Central memory CD8-positive, alpha-beta T cell (primary cell): ENCODE data around the gene RRAS2.
"Not testable (repeated sequence)": the region's sequence is repeated elsewhere in the genome, so short reads cannot be mapped to it uniquely, and the experiment has no call there.

Experiments
- ATAC-seq: fragments of 150-1000 bp; cut with Tn5 transposase; replicated peaks from 2 replicates; pipeline ENCODE4 v1.10.0; 2022; ENCODE audit warnings: mild to moderate bottlenecking, moderate FRiP score, moderate number of reproducible peaks; ENCODE audit not compliant: poor library complexity, severe bottlenecking; ENCODE audit errors: extremely low read depth
- DNase-seq, 2 donors: peaks; one replicate each; pipeline ENCODE4 v3.0.0; 2021; ENCODE audit warnings: low spot score in 2 of 2
- H3K27ac Mint-ChIP-seq: one replicate; pipeline ENCODE4 v1.8.0; 2022; ENCODE audit warnings: low read depth, mild to moderate bottlenecking, moderate library complexity, mixed read lengths
- H3K27me3 Mint-ChIP-seq: one replicate; pipeline ENCODE4 v1.8.0; 2022; ENCODE audit warnings: mixed read lengths
- H3K36me3 Mint-ChIP-seq: one replicate; pipeline ENCODE4 v1.8.0; 2022; ENCODE audit warnings: mild to moderate bottlenecking, moderate library complexity, mixed read lengths; ENCODE audit not compliant: insufficient read depth
- H3K4me1 Mint-ChIP-seq: one replicate; pipeline ENCODE4 v1.8.0; 2022; ENCODE audit warnings: mixed read lengths
- H3K4me3 Mint-ChIP-seq: one replicate; pipeline ENCODE4 v1.8.0; 2022; ENCODE audit warnings: mild to moderate bottlenecking, moderate library complexity, mixed read lengths
- H3K9me3 Mint-ChIP-seq: one replicate; pipeline ENCODE4 v1.8.0; 2022; ENCODE audit warnings: mixed read lengths

The RRAS2 gene

GRCh38 chr11:14364322-14364721, 5.3 kb upstream of the RRAS2 start:
- H3K27me3 Mint-ChIP-seq, result no peaks in the 10 kb centered on the region
- ATAC-seq, result no peak
- no peak overlapping the region for H3K27ac Mint-ChIP-seq
- no peak for DNase-seq
- no peaks in the 10 kb centered on the region for H3K9me3 Mint-ChIP-seq
- H3K36me3 Mint-ChIP-seq, result peaks cover 2% of the 10 kb centered on the region
- peaks cover 4% of the 10 kb centered on the region for H3K4me1 Mint-ChIP-seq
- H3K4me3 Mint-ChIP-seq, result no peak overlapping the region

DNA sequence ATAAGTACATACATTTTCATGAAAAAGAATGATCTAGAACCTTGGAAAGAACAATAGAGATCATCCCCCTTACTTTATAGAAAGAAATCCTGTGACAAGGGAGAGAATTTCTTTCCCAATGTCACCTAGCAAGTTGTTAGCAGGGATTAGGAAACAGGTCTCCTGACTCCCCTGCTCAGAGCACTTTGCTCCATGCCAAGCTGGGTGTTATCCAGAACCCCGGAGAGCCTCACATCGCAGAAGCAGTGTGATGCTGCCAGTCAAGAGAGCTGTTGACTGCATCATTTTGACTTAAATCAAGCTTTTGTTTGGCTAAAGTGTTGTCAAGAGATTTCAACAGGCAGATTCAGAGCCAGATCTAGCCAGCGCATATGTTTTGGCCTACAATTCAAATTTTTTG, 3.6 kb upstream of the RRAS2 start:
- Mint-ChIP-seq H3K27me3 (no peaks in the 10 kb centered on the region), H3K36me3 (peaks cover 3% of the 10 kb centered on the region), H3K4me3 (no peak overlapping the region), H3K27ac (no peak overlapping the region), H3K9me3 (no peaks in the 10 kb centered on the region), H3K4me1 (peaks cover 13% of the 10 kb centered on the region)
- ATAC-seq (no peak), DNase-seq (no peak)

- no peak for DNase-seq
- H3K9me3 Mint-ChIP-seq, result no peaks in the 10 kb centered on the region
- no peak overlapping the region for H3K27ac Mint-ChIP-seq
- peaks cover 6% of the 10 kb centered on the region for H3K36me3 Mint-ChIP-seq
- H3K4me1 Mint-ChIP-seq, result peaks cover 19% of the 10 kb centered on the region
- H3K27me3 Mint-ChIP-seq, result no peaks in the 10 kb centered on the region
- H3K4me3 Mint-ChIP-seq, result no peak overlapping the region
- no peak for ATAC-seq
These were observed 3.0 kb upstream of the RRAS2 start for GRCh38 chr11:14361951-14362350.

GRCh38 chr11:14360976-14361375, 2.0 kb upstream of the RRAS2 start:
- Mint-ChIP-seq H3K27ac (no peak overlapping the region), H3K4me3 (no peak overlapping the region), H3K4me1 (peaks cover 29% of the 10 kb centered on the region), H3K36me3 (peaks cover 6% of the 10 kb centered on the region), H3K27me3 (no peaks in the 10 kb centered on the region), H3K9me3 (no peaks in the 10 kb centered on the region)
- ATAC-seq (no peak), DNase-seq (no peak)

- ATAC-seq, result no peak
- DNase-seq, result no peak
These were observed 583 bp upstream of the RRAS2 start for GRCh38 chr11:14359501-14360031.

GRCh38 chr11:14357881-14358728, 878 bp downstream of the RRAS2 start:
- no peaks in the 10 kb centered on the region for H3K27me3 Mint-ChIP-seq
- peaks cover 6% of the 10 kb centered on the region for H3K36me3 Mint-ChIP-seq
- H3K4me3 Mint-ChIP-seq, result peak overlapping the region; percentile 97
- H3K4me1 Mint-ChIP-seq, result peaks cover 50% of the 10 kb centered on the region
- H3K9me3 Mint-ChIP-seq, result no peaks in the 10 kb centered on the region
- DNase-seq (peak in 1 of 2 donors; percentile 16), ATAC-seq (peak; percentile 45)
- H3K27ac Mint-ChIP-seq, result peak overlapping the region; percentile 93

More at GRCh38 chr11:14359501-14360031, 583 bp upstream of the RRAS2 start:
- Mint-ChIP-seq H3K27me3 (no peaks in the 10 kb centered on the region), H3K4me1 (peaks cover 37% of the 10 kb centered on the region), H3K9me3 (no peaks in the 10 kb centered on the region), H3K27ac (no peak overlapping the region), H3K36me3 (peaks cover 6% of the 10 kb centered on the region), H3K4me3 (peak overlapping the region; percentile 97)

- H3K9me3 Mint-ChIP-seq, result no peaks in the 10 kb centered on the region
- H3K36me3 Mint-ChIP-seq, result peaks cover 6% of the 10 kb centered on the region
These were observed 2.6 kb downstream of the RRAS2 start for GRCh38 chr11:14356342-14356741.

DNA sequence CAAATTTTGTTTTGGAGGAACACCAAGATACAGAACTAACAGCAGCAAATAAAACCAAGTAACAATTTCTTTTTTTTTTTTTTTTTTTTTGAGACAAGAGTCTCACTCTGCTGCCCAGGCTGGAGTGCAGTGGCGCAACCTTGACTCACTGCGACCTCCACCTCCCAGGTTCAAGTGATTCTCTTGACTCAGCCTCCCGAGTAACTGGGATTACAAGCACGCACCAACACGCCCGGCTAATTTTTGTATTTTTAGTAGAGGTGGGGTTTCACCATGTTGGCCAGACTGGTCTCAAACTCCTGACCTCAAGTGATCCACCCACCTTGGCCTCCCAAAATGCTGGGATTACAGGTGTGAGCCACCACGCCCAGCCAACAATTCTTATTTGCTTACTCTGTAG, 4.4 kb downstream of the RRAS2 start:
- H3K4me3 Mint-ChIP-seq, H3K27me3 Mint-ChIP-seq, DNase-seq, H3K27ac Mint-ChIP-seq, ATAC-seq, H3K36me3 Mint-ChIP-seq, H3K9me3 Mint-ChIP-seq: not testable (repeated sequence)
- H3K4me1 Mint-ChIP-seq, result peaks cover 60% of the 10 kb centered on the region

More at GRCh38 chr11:14356342-14356741, 2.6 kb downstream of the RRAS2 start:
- DNase-seq (no peak), ATAC-seq (no peak)
- no peaks in the 10 kb centered on the region for H3K27me3 Mint-ChIP-seq
- H3K27ac Mint-ChIP-seq, result no peak overlapping the region
- H3K4me3 Mint-ChIP-seq, result peak overlapping the region; percentile 97
- peaks cover 50% of the 10 kb centered on the region for H3K4me1 Mint-ChIP-seq

DNA sequence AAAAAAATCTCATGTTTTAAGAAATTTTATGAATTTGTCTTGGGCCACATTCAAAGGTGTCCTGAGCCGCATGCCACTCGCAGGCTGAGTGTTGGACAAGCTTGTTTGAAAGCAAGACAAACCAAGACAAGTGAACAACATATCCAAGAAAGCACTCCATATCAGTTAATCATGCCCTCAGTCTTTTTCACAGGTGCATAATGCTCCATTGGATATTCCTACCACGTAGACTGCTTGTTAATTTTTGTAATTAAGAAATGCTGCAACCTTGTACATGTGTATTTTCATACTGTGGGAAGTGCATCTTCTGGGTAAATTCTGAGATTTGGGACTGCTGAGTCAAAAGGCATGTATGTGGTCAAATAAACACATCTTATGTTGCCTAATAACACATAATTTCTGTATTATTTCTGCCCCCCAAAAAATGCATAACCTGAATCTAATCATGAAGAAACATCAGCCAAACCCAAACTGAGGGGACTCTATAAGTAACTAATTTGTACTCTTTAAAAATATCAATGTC, 8.2 kb downstream of the RRAS2 start:
- H3K27ac Mint-ChIP-seq, result no peak overlapping the region
- peaks cover 2% of the 10 kb centered on the region for H3K36me3 Mint-ChIP-seq
- H3K27me3 Mint-ChIP-seq, result no peaks in the 10 kb centered on the region
- peaks cover 48% of the 10 kb centered on the region for H3K4me1 Mint-ChIP-seq
- ATAC-seq (no peak), DNase-seq (no peak)
- H3K9me3 Mint-ChIP-seq, result no peaks in the 10 kb centered on the region
- no peak overlapping the region for H3K4me3 Mint-ChIP-seq

- Mint-ChIP-seq H3K36me3 (peaks cover 2% of the 10 kb centered on the region), H3K4me1 (peaks cover 52% of the 10 kb centered on the region), H3K4me3 (no peak overlapping the region)
These were observed 8.8 kb downstream of the RRAS2 start for GRCh38 chr11:14350215-14350614.

GRCh38 chr11:14347991-14348390, 11.0 kb downstream of the RRAS2 start:
- no peak overlapping the region for H3K27ac Mint-ChIP-seq
- H3K27me3 Mint-ChIP-seq, result no peaks in the 10 kb centered on the region
- DNase-seq (no peak), ATAC-seq (no peak)
- H3K9me3 Mint-ChIP-seq, result no peaks in the 10 kb centered on the region
- peaks cover 3% of the 10 kb centered on the region for H3K36me3 Mint-ChIP-seq
- no peak overlapping the region for H3K4me3 Mint-ChIP-seq
- peaks cover 43% of the 10 kb centered on the region for H3K4me1 Mint-ChIP-seq

More at GRCh38 chr11:14350215-14350614, 8.8 kb downstream of the RRAS2 start:
- DNase-seq (no peak), ATAC-seq (peak; percentile 77)
- Mint-ChIP-seq H3K27ac (no peak overlapping the region), H3K9me3 (no peaks in the 10 kb centered on the region), H3K27me3 (no peaks in the 10 kb centered on the region)

DNA sequence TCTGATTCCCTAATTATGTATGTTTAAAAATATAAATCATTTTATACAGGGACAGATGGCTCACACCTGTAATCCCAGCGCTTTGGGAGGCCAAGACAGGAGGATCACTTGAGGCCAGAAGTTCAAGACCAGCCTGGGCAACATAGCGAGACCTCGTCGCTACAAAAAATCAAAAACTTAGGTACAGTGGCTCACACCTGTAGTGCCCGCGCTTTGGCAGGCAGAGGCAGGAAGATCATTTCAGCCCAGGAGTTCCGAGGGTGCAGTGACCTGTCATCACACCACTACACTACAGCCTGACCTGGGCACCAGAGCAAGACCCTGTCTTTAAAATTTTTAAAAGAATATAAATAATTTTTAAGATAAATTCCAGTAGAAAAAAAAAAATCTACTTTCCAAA, 11.5 kb downstream of the RRAS2 start:
- DNase-seq, result no peak
- no peaks in the 10 kb centered on the region for H3K27me3 Mint-ChIP-seq
- H3K4me3 Mint-ChIP-seq, result no peak overlapping the region
- ATAC-seq, result no peak
- peaks cover 43% of the 10 kb centered on the region for H3K4me1 Mint-ChIP-seq
- H3K36me3 Mint-ChIP-seq, result peaks cover 3% of the 10 kb centered on the region
- H3K9me3 Mint-ChIP-seq, result no peaks in the 10 kb centered on the region
- no peak overlapping the region for H3K27ac Mint-ChIP-seq
